Measurements from ENCODE around the gene NDUFS1. TPM values are rescaled to one million over a fixed set of nuclear protein-coding genes. Genes with fewer than 3 reads are reported as not detected.

Gene NDUFS1
- total and polyA plus RNA-seq, 10 donors, result 9.0 to 93.6 (median 65.2) TPM

DNA sequence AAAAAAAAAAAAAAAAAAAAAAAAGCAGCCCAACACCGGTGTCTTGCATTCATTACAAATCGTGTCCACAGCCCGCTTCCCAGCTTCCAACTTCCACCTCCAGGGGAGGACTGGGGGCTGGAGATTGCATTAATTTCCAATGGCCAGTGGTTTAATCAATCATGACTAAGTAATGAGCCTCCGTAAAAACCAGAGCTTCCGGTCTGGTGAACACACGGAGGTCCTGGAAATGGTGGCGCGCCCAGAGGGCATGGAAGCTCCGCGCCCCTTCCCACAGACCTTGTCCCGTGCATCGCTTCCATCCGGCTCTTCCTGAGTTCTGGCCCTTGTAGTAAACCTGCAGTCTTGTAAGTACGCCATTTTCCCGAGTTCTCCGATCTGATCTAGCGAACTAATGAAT is 44.1 kb upstream of the NDUFS1 start:
- Histone ChIP-seq H3K4me1 (no peaks in the 10 kb centered on the region), H3K36me3 (no peaks in the 10 kb centered on the region), H3K27me3 (replicated peaks in 1 of 7) (peaks cover 0 to 11% (median 0%) of the 10 kb centered on the region in 7 donors), H3K27ac (no peak overlapping the region), H3K4me3 (no peak overlapping the region), H3K9me3 (no peaks in the 10 kb centered on the region)
- no peak for DNase-seq
- TF ChIP-seq POLR2AphosphoS5 (IDR thresholded peaks at IDR 0.05), result no peak
- TF ChIP-seq POLR2A (IDR thresholded peaks at IDR 0.05), result no peak
- TF ChIP-seq, protein P1, sequence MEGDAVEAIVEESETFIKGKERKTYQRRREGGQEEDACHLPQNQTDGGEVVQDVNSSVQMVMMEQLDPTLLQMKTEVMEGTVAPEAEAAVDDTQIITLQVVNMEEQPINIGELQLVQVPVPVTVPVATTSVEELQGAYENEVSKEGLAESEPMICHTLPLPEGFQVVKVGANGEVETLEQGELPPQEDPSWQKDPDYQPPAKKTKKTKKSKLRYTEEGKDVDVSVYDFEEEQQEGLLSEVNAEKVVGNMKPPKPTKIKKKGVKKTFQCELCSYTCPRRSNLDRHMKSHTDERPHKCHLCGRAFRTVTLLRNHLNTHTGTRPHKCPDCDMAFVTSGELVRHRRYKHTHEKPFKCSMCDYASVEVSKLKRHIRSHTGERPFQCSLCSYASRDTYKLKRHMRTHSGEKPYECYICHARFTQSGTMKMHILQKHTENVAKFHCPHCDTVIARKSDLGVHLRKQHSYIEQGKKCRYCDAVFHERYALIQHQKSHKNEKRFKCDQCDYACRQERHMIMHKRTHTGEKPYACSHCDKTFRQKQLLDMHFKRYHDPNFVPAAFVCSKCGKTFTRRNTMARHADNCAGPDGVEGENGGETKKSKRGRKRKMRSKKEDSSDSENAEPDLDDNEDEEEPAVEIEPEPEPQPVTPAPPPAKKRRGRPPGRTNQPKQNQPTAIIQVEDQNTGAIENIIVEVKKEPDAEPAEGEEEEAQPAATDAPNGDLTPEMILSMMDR (IDR thresholded peaks at IDR 0.05 in 8 of 11, conservative IDR thresholded peaks at IDR 0.05 in 3 of 11), result no peak
- WGBS, 5 donors, result 96 to 97% (median 96%) methylated on average over 17 of the region's 17 CpGs
- intact Hi-C loops (cut with DNase I; ENCODE audit: low total_unique reads), result no loop called here

- intact Hi-C loops (cut with DNase I; ENCODE audit: low total_unique reads), result no loop called here
- TF ChIP-seq, protein P1 (IDR thresholded peaks at IDR 0.05 in 8 of 11, conservative IDR thresholded peaks at IDR 0.05 in 3 of 11), result no peak
- TF ChIP-seq POLR2A (IDR thresholded peaks at IDR 0.05) (no peak), POLR2AphosphoS5 (IDR thresholded peaks at IDR 0.05) (no peak)
- Histone ChIP-seq H3K36me3 (no peaks in the 10 kb centered on the region), H3K4me3 (no peak overlapping the region), H3K9me3 (no peaks in the 10 kb centered on the region), H3K27ac (no peak overlapping the region), H3K4me1 (no peaks in the 10 kb centered on the region), H3K27me3 (replicated peaks in 1 of 7) (peaks cover 0 to 11% (median 0%) of the 10 kb centered on the region in 7 donors)
- DNase-seq, result no peak
- WGBS, 5 donors, result 86 to 90% (median 89%) methylated on average over 14 to 16 of the region's 16 CpGs
Observed at GRCh38 chr2:206202446-206202845, 43.2 kb upstream of the NDUFS1 start.

GRCh38 chr2:206201075-206201848 is 42.0 kb upstream of the NDUFS1 start:
- DNase-seq, result no peak
- peaks cover 0 to 18% (median 0%) of the 10 kb centered on the region in 7 donors for H3K27me3 ChIP-seq (replicated peaks in 1 of 7)
- H3K4me1 ChIP-seq, result no peaks in the 10 kb centered on the region
- no peak for TF ChIP-seq POLR2AphosphoS5 (IDR thresholded peaks at IDR 0.05)
- TF ChIP-seq, protein P1 (IDR thresholded peaks at IDR 0.05 in 8 of 11, conservative IDR thresholded peaks at IDR 0.05 in 3 of 11), result no peak
- TF ChIP-seq POLR2A (IDR thresholded peaks at IDR 0.05), result no peak
- WGBS, 5 donors, result 62 to 76% (median 72%) methylated on average over 5 of the region's 5 CpGs
- H3K4me3 ChIP-seq, result no peak overlapping the region
- H3K9me3 ChIP-seq, result no peaks in the 10 kb centered on the region
- H3K27ac ChIP-seq, result no peak overlapping the region
- intact Hi-C loops (cut with DNase I; ENCODE audit: low total_unique reads), result no loop called here
- no peaks in the 10 kb centered on the region for H3K36me3 ChIP-seq

GRCh38 chr2:206198677-206199076 is 39.4 kb upstream of the NDUFS1 start:
- intact Hi-C loops (cut with DNase I; ENCODE audit: low total_unique reads), result no loop called here
- Histone ChIP-seq H3K4me3 (no peak overlapping the region), H3K27me3 (replicated peaks in 1 of 7) (peaks cover 0 to 18% (median 0%) of the 10 kb centered on the region in 7 donors), H3K4me1 (no peaks in the 10 kb centered on the region), H3K36me3 (no peaks in the 10 kb centered on the region), H3K9me3 (no peaks in the 10 kb centered on the region), H3K27ac (no peak overlapping the region)
- no peak for DNase-seq
- 49 to 73% (median 57%) methylated on average over 1 of the region's 1 CpG for WGBS, 5 donors
- TF ChIP-seq, protein P1 (IDR thresholded peaks at IDR 0.05 in 8 of 11, conservative IDR thresholded peaks at IDR 0.05 in 3 of 11), result no peak
- TF ChIP-seq POLR2A (IDR thresholded peaks at IDR 0.05), result no peak
- no peak for TF ChIP-seq POLR2AphosphoS5 (IDR thresholded peaks at IDR 0.05)
